Uterus (tissue), 4 donors: ENCODE results near the gene QSOX2. TPM values are rescaled to one million over a fixed set of nuclear protein-coding genes. Genes with fewer than 3 reads are reported as not detected.

ENCODE experiments used
- DNase-seq, 2 donors: peaks; one replicate each; pipeline ENCODE4 v3.0.0-alpha.2; 2019 to 2020
- H3K27ac ChIP-seq, 2 donors: fragments of 200-600 bp; sonication (generic); 1 replicate in 1 of 2; 2 replicates in 1 of 2; pipeline ENCODE4 v1.5.1; 2016 to 2018
- H3K27me3 ChIP-seq, 2 donors: fragments of 200-600 bp; sonication (generic); one replicate each; pipeline ENCODE4 v1.5.1; 2018 to 2019; ENCODE audit warnings: control low read depth in 1 of 2
- H3K36me3 ChIP-seq, 2 donors: fragments of 200-600 bp; sonication (generic); one replicate each; pipeline ENCODE4 v1.5.1; 2019; ENCODE audit warnings: control low read depth in 1 of 2
- H3K4me1 ChIP-seq, 2 donors: fragments of 200-600 bp; sonication (generic); one replicate each; pipeline ENCODE4 v1.5.1; 2018 to 2019; ENCODE audit warnings: control low read depth in 1 of 2
- H3K4me3 ChIP-seq, 2 donors: fragments of 200-600 bp; sonication (generic); 1 replicate in 1 of 2; 2 replicates in 1 of 2; pipeline ENCODE4 v1.5.1; 2018 to 2019; ENCODE audit warnings: mild to moderate bottlenecking in 1 of 2
- H3K9me3 ChIP-seq, 2 donors: fragments of 200-600 bp; sonication (generic); one replicate each; pipeline ENCODE4 v1.5.1; 2019; ENCODE audit warnings: control low read depth in 1 of 2
- POLR2A ChIP-seq, 2 donors: fragments of 450-650 bp; IDR thresholded peaks; one replicate each; pipeline ENCODE4 v1.6.1; 2016; ENCODE audit warnings: antibody characterized with exemption in 2 of 2, mild to moderate bottlenecking in 1 of 2, moderate library complexity in 1 of 2
- intact Hi-C: fragments of 100-400 bp; cut with DNase I; formaldehyde crosslinking; loops from one replicate; pipeline ENCODE4 v1.15.1; 2023; ENCODE audit warnings: low total_unique reads
- total RNA-seq, 4 donors: library from RNA; depleted of rRNA in 3 of 4; stranded (reverse); fragments of >200 nt in 3 of 4; gene quantifications; one replicate each; pipeline versions ENCODE4 v1.1.0 to v1.2.4, GENCODE V29; 2014 to 2023
- TF ChIP-seq, protein P1 (sequence below), 4 experiments: fragments of 200-600 bp in 2 of 4; fragments of 450-650 bp in 2 of 4; sonication (generic) in 2 of 4; IDR thresholded peaks; one replicate each; pipeline ENCODE4 v1.5.1; 2016 to 2019; ENCODE audit warnings: antibody characterized with exemption in 4 of 4, mild to moderate bottlenecking in 2 of 4, moderate library complexity in 1 of 4
- donor health status: DM: yes; HTN: yes; CAD: no.

QSOX2 gene
- total RNA-seq, 4 donors from 2014 or later = 5.6 to 13.1 (median 9.2) TPM

DNA sequence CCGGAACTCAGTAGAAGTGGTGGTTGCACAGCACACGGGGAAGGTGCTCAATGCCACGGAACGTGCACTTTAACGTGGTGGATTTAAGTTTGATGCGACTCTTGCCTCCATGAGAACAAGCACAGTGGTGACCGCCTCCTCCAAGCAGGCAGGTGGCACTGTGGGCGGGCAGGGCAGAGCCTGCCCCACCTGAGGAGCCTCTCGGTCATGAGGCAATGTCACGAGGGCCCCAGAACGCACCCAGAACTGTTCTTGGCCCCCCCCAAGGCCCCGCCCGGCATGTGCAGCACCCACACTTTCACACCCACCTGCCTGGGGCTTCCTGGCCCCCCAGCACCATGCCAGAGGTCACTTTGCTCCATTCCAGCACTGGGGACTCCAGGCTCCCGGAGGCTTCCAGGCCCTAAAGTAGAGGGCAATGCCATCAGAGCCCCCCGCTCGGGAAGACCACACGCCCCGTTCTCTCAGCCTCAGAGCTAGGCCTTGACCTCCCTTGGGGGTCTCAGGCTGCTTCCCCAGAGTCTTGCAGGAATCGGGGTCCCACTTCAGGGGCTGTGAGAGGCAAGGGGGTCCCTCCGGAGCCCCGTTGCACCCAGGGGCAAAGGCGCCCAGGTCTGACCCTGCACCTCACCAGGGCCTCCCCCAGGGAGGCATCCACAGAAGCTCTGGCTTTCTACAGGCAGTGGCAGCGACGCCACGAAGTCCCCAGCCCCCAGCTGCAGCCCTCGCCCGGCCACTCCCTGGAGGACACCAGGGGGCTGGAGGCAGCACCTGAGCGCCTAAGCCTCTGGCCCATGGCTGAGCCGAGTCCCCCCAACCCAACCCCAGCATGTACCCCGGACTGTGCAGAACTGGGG, 44.3 kb upstream of the QSOX2 start:
- Histone ChIP-seq H3K4me1 (no peaks in the 10 kb centered on the region), H3K27me3 (no peaks in the 10 kb centered on the region), H3K4me3 (no peak overlapping the region), H3K36me3 (no peaks in the 10 kb centered on the region), H3K9me3 (no peaks in the 10 kb centered on the region), H3K27ac (no peak overlapping the region)
- DNase-seq = no peak
- intact Hi-C loops = no loop called here
- TF ChIP-seq, protein P1, sequence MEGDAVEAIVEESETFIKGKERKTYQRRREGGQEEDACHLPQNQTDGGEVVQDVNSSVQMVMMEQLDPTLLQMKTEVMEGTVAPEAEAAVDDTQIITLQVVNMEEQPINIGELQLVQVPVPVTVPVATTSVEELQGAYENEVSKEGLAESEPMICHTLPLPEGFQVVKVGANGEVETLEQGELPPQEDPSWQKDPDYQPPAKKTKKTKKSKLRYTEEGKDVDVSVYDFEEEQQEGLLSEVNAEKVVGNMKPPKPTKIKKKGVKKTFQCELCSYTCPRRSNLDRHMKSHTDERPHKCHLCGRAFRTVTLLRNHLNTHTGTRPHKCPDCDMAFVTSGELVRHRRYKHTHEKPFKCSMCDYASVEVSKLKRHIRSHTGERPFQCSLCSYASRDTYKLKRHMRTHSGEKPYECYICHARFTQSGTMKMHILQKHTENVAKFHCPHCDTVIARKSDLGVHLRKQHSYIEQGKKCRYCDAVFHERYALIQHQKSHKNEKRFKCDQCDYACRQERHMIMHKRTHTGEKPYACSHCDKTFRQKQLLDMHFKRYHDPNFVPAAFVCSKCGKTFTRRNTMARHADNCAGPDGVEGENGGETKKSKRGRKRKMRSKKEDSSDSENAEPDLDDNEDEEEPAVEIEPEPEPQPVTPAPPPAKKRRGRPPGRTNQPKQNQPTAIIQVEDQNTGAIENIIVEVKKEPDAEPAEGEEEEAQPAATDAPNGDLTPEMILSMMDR (IDR thresholded peaks at IDR 0.05) = no peak
- TF ChIP-seq POLR2A (IDR thresholded peaks at IDR 0.05) = no peak

DNA sequence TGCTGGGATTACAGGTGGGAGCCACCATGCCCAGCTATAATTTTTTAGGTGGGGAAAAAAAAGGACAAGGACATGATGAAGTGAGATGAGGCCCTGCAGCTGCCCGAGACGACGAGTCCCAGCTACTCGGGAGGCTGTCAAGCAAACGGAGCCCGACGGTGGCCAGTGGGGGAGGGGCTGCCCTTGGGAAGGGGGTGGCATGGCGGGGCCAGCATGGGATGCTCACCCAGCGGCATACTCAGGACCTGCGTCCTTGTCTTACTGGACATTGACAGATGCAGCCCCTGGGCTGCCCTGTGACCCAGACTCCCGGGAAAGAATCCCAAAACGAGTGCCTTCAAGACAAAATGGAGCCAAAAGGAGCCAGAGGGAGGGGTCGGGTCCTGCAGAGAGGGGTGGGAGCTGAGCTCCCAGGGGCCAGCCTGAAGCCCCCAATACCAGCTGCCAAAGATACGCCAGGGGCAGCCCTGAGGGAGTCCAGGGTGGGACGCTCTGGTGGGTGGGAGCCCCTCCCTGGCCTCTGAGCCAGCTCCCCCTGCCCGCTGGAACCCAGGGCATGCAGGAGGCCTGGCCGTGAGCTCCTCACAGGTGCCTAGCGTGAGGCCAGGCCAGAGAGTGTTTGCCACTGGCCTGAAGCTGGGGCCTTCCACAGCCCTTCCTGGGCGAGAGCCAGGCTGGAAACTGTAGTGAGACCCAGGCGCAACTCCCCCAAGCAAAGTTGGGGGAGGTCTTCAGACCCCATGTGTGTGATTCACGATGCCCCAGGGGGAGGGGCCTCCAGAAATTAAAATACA, 42.5 kb upstream of the QSOX2 start:
- Histone ChIP-seq H3K9me3 (no peaks in the 10 kb centered on the region), H3K36me3 (no peaks in the 10 kb centered on the region), H3K4me3 (no peak overlapping the region), H3K27me3 (no peaks in the 10 kb centered on the region), H3K4me1 (no peaks in the 10 kb centered on the region), H3K27ac (no peak overlapping the region)
- TF ChIP-seq POLR2A (IDR thresholded peaks at IDR 0.05) = no peak
- TF ChIP-seq, protein P1 (IDR thresholded peaks at IDR 0.05) = no peak
- no peak for DNase-seq
- intact Hi-C loops = no loop called here

DNA sequence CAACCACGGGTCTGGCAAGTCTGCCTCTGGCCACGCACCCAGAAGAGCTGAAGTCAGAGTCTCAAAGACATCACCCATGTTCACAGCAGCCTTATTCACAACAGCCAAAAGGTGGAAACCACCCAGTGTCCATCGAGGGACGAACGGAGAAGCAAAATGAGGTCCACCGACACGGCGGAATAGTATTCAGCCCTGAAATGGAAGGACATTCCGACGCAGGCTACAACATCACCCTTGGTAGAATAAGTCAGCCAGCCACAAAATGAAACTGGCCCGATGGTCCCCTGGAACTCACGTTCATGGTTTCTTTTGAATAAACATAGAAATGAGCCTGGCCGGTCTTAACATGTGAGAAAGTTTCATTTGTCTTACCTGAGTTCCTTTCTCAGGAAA, 41.4 kb upstream of the QSOX2 start:
- H3K9me3 ChIP-seq = no peaks in the 10 kb centered on the region
- no peaks in the 10 kb centered on the region for H3K4me1 ChIP-seq
- TF ChIP-seq, protein P1 (IDR thresholded peaks at IDR 0.05) = no peak
- no peak for TF ChIP-seq POLR2A (IDR thresholded peaks at IDR 0.05)
- H3K27ac ChIP-seq = no peak overlapping the region
- no peak overlapping the region for H3K4me3 ChIP-seq
- intact Hi-C loops = no loop called here
- no peak for DNase-seq
- H3K27me3 ChIP-seq = no peaks in the 10 kb centered on the region
- no peaks in the 10 kb centered on the region for H3K36me3 ChIP-seq

DNA sequence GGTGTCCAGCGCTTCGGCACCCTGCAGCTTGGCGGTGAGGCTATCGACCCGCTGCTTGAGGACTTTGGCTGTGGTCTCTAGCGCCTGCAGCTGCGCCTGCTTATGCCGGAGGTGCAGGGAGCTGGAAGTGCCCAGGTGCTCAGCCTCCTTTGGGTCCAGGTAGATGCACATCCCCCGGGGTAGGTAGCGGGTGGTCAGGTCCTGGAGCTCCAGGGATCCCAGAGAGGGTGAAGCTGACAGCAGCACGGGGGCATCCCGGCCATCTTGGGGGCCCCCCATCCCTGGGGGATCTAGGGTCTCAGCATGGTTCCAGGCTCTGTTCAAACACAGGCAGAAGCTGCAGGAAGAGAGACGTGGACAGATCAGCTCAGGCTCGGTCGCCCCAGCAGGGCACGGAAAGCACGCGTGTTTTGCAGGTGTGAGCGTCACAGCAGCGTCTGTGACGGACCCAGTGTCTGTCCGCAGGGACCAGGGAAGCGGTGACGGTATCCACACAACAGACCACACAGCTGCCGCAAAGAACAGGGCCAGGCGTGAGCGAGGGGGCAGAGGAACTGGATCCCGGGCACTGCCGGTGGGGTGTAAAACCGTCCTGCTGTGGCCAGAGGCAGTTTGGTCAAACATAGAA, 40.9 kb upstream of the QSOX2 start:
- Histone ChIP-seq H3K4me3 (no peak overlapping the region), H3K36me3 (no peaks in the 10 kb centered on the region), H3K27me3 (no peaks in the 10 kb centered on the region), H3K9me3 (no peaks in the 10 kb centered on the region), H3K4me1 (no peaks in the 10 kb centered on the region), H3K27ac (no peak overlapping the region)
- TF ChIP-seq, protein P1 (IDR thresholded peaks at IDR 0.05) = no peak
- no peak for TF ChIP-seq POLR2A (IDR thresholded peaks at IDR 0.05)
- DNase-seq = no peak
- intact Hi-C loops = no loop called here
